Cardiac muscle cell (in vitro differentiated cells and primary cell): ENCODE data around the gene RNF217. TPM values are rescaled to one million over a fixed set of nuclear protein-coding genes. Genes with fewer than 3 reads are reported as not detected.

ENCODE experiments used
- DNase-seq, 2 donors: peaks; one replicate each; pipeline versions ENCODE4 v3.0.0 to v3.0.0-alpha.2; 2010 to 2017; ENCODE audit warnings: low read depth in 1 of 2, low spot score in 1 of 2
- H3K27ac ChIP-seq: fragments of 200-600 bp; sonication (generic); 2 replicates; pipeline ENCODE4 v1.5.1; 2016
- H3K27me3 ChIP-seq: fragments of 200-600 bp; sonication (generic); 2 replicates; pipeline ENCODE4 v1.6.0; 2016; ENCODE audit warnings: control low read depth
- H3K36me3 ChIP-seq: fragments of 200-600 bp; sonication (generic); 2 replicates; pipeline ENCODE4 v1.5.1; 2016; ENCODE audit warnings: control low read depth
- H3K4me1 ChIP-seq: fragments of 200-600 bp; sonication (generic); 2 replicates; pipeline ENCODE4 v1.8.1; 2017; ENCODE audit warnings: low read depth, mild to moderate bottlenecking, mixed run types
- H3K4me3 ChIP-seq: fragments of 200-600 bp; sonication (generic); 2 replicates; pipeline ENCODE4 v1.5.1; 2016; ENCODE audit warnings: mild to moderate bottlenecking
- H3K9me3 ChIP-seq: fragments of 200-600 bp; sonication (generic); 2 replicates; pipeline ENCODE4 v1.5.1; 2017; ENCODE audit warnings: low read depth, mild to moderate bottlenecking, control low read depth
- polyA plus RNA-seq: library from polyadenylated mRNA; unstranded; fragments of >200 nt; fragmentation: Nextera tagmentation; extraction: Ambion mirVana; gene quantifications from 2 replicates; pipeline ENCODE4 v1.2.1, GENCODE V29; 2016
- total RNA-seq: library from RNA; depleted of rRNA; stranded (reverse); fragments of >200 nt; gene quantifications from 2 replicates; pipeline ENCODE4 v1.2.3, GENCODE V29; 2016
- TF ChIP-seq, protein P1 (sequence below): IDR thresholded peaks from 2 replicates; pipeline ENCODE4 v1.5.1; 2012; ENCODE audit warnings: low read depth, mild to moderate bottlenecking, low read length

Gene RNF217
- total and polyA plus RNA-seq, 2 experiments from 2014 or later = 9.4 to 27.1 TPM

DNA sequence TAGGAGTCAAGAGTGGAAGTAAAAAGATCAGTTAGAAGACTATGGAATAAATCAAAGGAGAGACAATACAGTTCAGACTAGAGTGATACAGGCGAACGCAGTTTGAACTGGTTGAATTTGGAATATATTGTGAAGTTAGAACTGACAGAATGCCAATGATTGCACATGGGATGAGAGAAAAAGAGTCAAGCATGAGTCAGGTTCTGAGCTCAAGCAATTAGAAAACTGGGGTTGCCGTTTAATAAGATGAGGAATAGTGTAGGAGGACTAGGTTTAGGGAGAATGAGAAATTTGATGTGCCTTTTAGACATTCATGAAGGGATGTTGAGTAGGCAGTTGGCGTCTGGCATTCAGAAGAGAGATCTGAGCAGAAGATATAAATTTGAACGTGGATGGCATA, 8.0 kb downstream of the RNF217 start:
- Histone ChIP-seq H3K36me3 (peaks cover 4% of the 10 kb centered on the region), H3K9me3 (no peaks in the 10 kb centered on the region), H3K27me3 (no peaks in the 10 kb centered on the region), H3K4me3 (no peak overlapping the region), H3K4me1 (peaks cover 15% of the 10 kb centered on the region), H3K27ac (no peak overlapping the region)
- no peak for DNase-seq
- TF ChIP-seq, protein P1, sequence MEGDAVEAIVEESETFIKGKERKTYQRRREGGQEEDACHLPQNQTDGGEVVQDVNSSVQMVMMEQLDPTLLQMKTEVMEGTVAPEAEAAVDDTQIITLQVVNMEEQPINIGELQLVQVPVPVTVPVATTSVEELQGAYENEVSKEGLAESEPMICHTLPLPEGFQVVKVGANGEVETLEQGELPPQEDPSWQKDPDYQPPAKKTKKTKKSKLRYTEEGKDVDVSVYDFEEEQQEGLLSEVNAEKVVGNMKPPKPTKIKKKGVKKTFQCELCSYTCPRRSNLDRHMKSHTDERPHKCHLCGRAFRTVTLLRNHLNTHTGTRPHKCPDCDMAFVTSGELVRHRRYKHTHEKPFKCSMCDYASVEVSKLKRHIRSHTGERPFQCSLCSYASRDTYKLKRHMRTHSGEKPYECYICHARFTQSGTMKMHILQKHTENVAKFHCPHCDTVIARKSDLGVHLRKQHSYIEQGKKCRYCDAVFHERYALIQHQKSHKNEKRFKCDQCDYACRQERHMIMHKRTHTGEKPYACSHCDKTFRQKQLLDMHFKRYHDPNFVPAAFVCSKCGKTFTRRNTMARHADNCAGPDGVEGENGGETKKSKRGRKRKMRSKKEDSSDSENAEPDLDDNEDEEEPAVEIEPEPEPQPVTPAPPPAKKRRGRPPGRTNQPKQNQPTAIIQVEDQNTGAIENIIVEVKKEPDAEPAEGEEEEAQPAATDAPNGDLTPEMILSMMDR = no peak

DNA sequence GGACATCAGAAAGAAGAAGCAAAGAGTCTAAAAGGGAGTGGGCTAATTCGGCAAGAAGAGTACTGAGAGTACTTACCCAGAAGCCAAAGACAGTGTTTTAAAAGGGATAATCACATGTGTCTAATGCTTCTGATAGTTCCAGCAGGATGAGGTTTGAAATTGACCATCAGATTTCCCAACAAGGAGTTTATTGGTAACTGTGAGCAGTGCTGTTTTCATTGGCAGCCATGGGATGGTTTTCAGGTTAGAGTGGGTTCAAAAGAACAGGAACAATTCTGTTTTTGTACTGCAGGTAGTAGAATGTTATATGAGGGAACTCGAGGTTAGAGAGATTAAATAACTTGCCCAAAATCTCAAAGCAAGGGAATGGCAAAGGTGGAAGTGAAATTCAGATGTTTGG, 8.5 kb downstream of the RNF217 start:
- DNase-seq = no peak
- Histone ChIP-seq H3K27ac (no peak overlapping the region), H3K27me3 (no peaks in the 10 kb centered on the region), H3K4me3 (no peak overlapping the region), H3K4me1 (peaks cover 13% of the 10 kb centered on the region), H3K36me3 (peaks cover 4% of the 10 kb centered on the region), H3K9me3 (no peaks in the 10 kb centered on the region)
- TF ChIP-seq, protein P1 = no peak

DNA sequence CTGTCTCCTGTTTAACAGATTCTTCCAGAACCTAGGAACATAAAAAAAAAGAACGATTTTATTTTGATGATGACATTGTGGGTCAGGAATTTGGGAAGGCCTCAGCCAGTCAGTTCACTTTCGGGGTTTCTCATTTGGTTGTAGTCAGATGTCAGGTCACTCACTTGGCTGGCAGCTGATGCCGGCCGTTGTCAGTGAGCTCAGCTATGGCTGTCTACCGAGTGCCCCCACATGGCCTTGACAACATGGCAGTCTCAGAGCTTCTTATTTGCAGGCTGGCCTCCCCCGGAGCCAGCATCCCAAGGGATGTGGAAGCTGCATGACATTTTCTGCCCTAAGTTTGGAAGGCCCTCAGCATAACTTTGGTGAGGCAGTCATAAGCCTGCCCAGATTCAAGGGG, 11.5 kb downstream of the RNF217 start:
- no peak overlapping the region for H3K27ac ChIP-seq
- no peak for DNase-seq
- no peak overlapping the region for H3K4me3 ChIP-seq
- H3K9me3 ChIP-seq = no peaks in the 10 kb centered on the region
- TF ChIP-seq, protein P1 = no peak
- H3K4me1 ChIP-seq = no peaks in the 10 kb centered on the region
- H3K27me3 ChIP-seq = no peaks in the 10 kb centered on the region
- H3K36me3 ChIP-seq = peaks cover 4% of the 10 kb centered on the region

DNA sequence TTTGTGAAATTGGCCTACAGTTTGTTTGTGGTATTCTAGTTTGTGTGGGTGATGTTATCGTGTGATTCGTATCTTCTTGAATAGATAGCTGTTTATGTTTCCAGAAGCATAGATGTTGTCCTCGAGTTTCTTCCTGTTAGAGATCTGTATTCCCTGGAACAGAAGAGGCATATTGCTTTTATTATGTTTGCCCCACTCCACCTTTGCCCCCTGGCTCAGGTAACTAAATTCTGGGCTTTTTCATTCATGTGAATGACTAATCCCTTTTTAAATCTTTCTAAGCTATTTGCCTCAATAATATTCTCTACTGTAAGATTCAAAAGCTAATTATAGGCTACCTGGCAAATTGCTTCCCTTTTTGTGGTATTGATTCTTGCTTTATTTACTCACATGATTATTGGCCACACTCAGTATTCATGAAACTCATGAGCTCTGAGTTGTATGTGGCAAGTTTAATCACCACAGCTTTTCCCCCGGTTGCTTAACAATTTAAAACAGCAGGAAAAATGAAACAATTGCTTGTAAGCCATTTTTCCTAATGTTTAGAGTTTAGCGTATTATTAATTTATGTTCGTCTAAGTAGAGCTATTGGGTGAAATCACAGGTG, 12.6 kb downstream of the RNF217 start:
- TF ChIP-seq, protein P1 = no peak
- H3K36me3 ChIP-seq = peaks cover 4% of the 10 kb centered on the region
- H3K4me3 ChIP-seq = no peak overlapping the region
- DNase-seq = no peak
- H3K27me3 ChIP-seq = no peaks in the 10 kb centered on the region
- no peaks in the 10 kb centered on the region for H3K4me1 ChIP-seq
- H3K9me3 ChIP-seq = no peaks in the 10 kb centered on the region
- no peak overlapping the region for H3K27ac ChIP-seq

DNA sequence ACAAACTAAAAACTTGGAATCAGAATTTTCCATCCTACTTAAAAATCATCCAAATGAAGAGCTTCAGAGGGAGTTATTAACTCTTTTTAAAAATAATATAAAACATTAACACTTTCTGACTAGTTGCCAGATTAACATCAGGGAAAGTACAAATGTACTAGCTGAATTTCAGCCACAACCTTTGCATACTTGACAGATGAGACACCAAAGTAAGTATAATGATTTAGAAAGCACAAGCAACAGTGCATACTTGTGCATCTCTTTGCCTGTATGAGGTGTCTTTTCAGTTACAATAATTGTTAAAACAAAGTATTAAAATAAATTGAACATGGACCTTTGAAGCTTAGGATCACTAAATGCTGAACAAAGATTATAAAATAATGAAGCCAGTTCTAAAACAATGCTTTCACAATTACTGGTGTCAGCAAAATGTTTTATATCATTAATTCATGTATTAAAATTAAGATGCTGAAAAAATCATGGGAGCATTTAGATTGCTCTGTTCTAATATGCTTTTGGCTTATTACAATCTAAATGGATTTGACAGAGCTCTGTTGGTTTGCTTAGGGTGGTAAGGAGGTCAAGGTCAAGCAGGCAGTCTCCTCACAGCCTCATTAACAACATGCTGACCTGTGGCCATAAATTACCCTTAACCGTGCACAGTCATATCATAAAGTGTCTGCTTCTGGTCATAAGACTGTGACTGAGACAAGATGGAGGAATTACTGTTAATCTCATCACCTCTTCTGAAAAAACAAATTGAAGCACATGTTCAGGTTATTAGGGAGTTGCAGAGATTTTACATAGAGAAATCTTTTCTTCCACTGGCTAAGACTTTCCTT, 15.1 kb downstream of the RNF217 start:
- no peaks in the 10 kb centered on the region for H3K9me3 ChIP-seq
- no peaks in the 10 kb centered on the region for H3K27me3 ChIP-seq
- no peaks in the 10 kb centered on the region for H3K4me1 ChIP-seq
- no peak overlapping the region for H3K4me3 ChIP-seq
- DNase-seq = peak in 1 of 2 donors; percentile 40
- H3K27ac ChIP-seq = no peak overlapping the region
- TF ChIP-seq, protein P1 = no peak
- H3K36me3 ChIP-seq = peaks cover 4% of the 10 kb centered on the region
